K562 (cell line): Measurements from ENCODE around the gene MYL12B. TPM values are rescaled to one million over a fixed set of nuclear protein-coding genes. Genes with fewer than 3 reads are reported as not detected.

Experiments
- CREBBP ChIP-seq: IDR thresholded peaks from one replicate; pipeline ENCODE4 v1.6.1; 2012; ENCODE audit warnings: low read depth, mild to moderate bottlenecking, control low read depth, inconsistent platforms, low read length
- EP400 ChIP-seq: fragments of 450-650 bp; IDR thresholded peaks from 2 replicates; pipeline ENCODE4 v1.6.1; 2017; ENCODE audit warnings: antibody characterized with exemption, mild to moderate bottlenecking, moderate library complexity
- GABPB1 ChIP-seq: sonication (generic); formaldehyde crosslinking; IDR thresholded peaks from 2 replicates; pipeline ENCODE4 v1.8.0; 2022; ENCODE audit warnings: mild to moderate bottlenecking, missing genetic modification reagents
- KAT8 ChIP-seq: fragments of 450-650 bp; IDR thresholded peaks from 2 replicates; pipeline ENCODE4 v1.6.1; 2016; ENCODE audit warnings: low read depth, mild to moderate bottlenecking
- KDM4B ChIP-seq, 2 experiments: fragments of 450-650 bp in 1 of 2; sonication (generic) in 1 of 2; IDR thresholded peaks; 2 replicates each; pipeline ENCODE4 v1.6.1; 2016 to 2017; ENCODE audit warnings: borderline replicate concordance in 2 of 2, antibody characterized with exemption in 1 of 2, low read depth in 1 of 2, mild to moderate bottlenecking in 1 of 2
- LARP7 ChIP-seq: fragments of 450-650 bp; IDR thresholded peaks from 2 replicates; pipeline ENCODE4 v1.6.1; 2016
- MAFK ChIP-seq: IDR thresholded peaks from 2 replicates; pipeline ENCODE4 v1.6.1; 2011; ENCODE audit warnings: low read length, improper control_type of control experiment
- NKRF ChIP-seq: fragments of 450-650 bp; IDR thresholded peaks from 2 replicates; pipeline ENCODE4 v1.6.1; 2016; ENCODE audit warnings: borderline replicate concordance
- SNRNP70 ChIP-seq: fragments of 200-400 bp; formaldehyde crosslinking; optimal IDR thresholded peaks from 2 replicates; pipeline ENCODE3; 2017; ENCODE audit warnings: low read depth, low read length
- SP1 ChIP-seq: sonication (generic); formaldehyde crosslinking; IDR thresholded peaks from 2 replicates; pipeline ENCODE4 v1.8.1; 2022; ENCODE audit warnings: mild to moderate bottlenecking, missing genetic modification reagents
- TBP ChIP-seq: optimal IDR thresholded peaks from 2 replicates; pipeline ENCODE3; 2011; ENCODE audit warnings: low read depth, low read length, improper control_type of control experiment
- ZFP91 ChIP-seq: sonication (generic); formaldehyde crosslinking; IDR thresholded peaks from 2 replicates; pipeline ENCODE4 v1.8.0; 2022; ENCODE audit warnings: mild to moderate bottlenecking, missing genetic modification reagents
- ZNF197 ChIP-seq: fragments of 200-800 bp; sonication (Bioruptor generic); IDR thresholded peaks from 2 replicates; pipeline ENCODE4 v1.6.1; 2016; ENCODE audit warnings: low read depth, missing genetic modification characterization, missing compliant biosample characterization
- ZNF449 ChIP-seq: fragments of 250-450 bp; sonication (Bioruptor Pico); IDR thresholded peaks from 2 replicates; pipeline ENCODE4 v1.8.0; 2022; ENCODE audit warnings: moderate library complexity, mild to moderate bottlenecking, inconsistent platforms
- polyA plus RNA-seq, 8 experiments: library from polyadenylated mRNA; depleted of rRNA in 4 of 8; stranded (reverse) in 5 of 8; unstranded in 3 of 8; fragments of >200 nt; fragmentation: Nextera tagmentation in 2 of 8; fragmentation: Illumina TruSeq in 1 of 8; extraction: Ambion mirVana in 2 of 8; extraction: Trizol in 1 of 8; gene quantifications; 2 replicates each; pipeline versions ENCODE4 v1.2.1 to v1.2.3, GENCODE V29; 2011 to 2014; ENCODE audit warnings: inconsistent platforms in 1 of 8, missing spikeins in 1 of 8
- total RNA-seq, 7 experiments: library from RNA; depleted of rRNA in 6 of 7; stranded (reverse); fragments of >200 nt in 6 of 7; fragmentation: Illumina TruSeq in 2 of 7; extraction: Trizol in 2 of 7; gene quantifications; 2 replicates each; pipeline versions ENCODE4 v1.2.1 to v1.2.3, GENCODE V29; 2011 to 2021; ENCODE audit warnings: low replicate concordance in 1 of 7
- TF ChIP-seq, protein P1 (sequence below): fragments of 250-450 bp; sonication (Bioruptor Pico); IDR thresholded peaks from 2 replicates; pipeline ENCODE4 v1.6.1; 2021; ENCODE audit warnings: mild to moderate bottlenecking
- TF ChIP-seq, protein P2 (sequence below): fragments of 250-450 bp; sonication (Bioruptor Pico); IDR thresholded peaks from 2 replicates; pipeline ENCODE4 v1.8.0; 2022; ENCODE audit warnings: inconsistent platforms, mild to moderate bottlenecking, moderate library complexity, borderline replicate concordance
- TF ChIP-seq, protein P3 (sequence below), 3 experiments: fragments of 200-800 bp in 1 of 3; sonication (Bioruptor generic) in 1 of 3; sonication (generic) in 1 of 3; formaldehyde crosslinking in 1 of 3; IDR thresholded peaks; 2 replicates each; pipeline versions ENCODE4 v1.6.1 to v1.8.0; 2016 to 2022; ENCODE audit warnings: mild to moderate bottlenecking in 2 of 3, missing compliant biosample characterization in 2 of 3, missing genetic modification characterization in 2 of 3, missing genetic modification reagents in 1 of 3

MYL12B gene
- total and polyA plus RNA-seq, 9 of the 15 experiments (the other 6 are each of a cell fraction or from before 2014, with no cell fraction given) = 220 to 995 (median 463) TPM

DNA sequence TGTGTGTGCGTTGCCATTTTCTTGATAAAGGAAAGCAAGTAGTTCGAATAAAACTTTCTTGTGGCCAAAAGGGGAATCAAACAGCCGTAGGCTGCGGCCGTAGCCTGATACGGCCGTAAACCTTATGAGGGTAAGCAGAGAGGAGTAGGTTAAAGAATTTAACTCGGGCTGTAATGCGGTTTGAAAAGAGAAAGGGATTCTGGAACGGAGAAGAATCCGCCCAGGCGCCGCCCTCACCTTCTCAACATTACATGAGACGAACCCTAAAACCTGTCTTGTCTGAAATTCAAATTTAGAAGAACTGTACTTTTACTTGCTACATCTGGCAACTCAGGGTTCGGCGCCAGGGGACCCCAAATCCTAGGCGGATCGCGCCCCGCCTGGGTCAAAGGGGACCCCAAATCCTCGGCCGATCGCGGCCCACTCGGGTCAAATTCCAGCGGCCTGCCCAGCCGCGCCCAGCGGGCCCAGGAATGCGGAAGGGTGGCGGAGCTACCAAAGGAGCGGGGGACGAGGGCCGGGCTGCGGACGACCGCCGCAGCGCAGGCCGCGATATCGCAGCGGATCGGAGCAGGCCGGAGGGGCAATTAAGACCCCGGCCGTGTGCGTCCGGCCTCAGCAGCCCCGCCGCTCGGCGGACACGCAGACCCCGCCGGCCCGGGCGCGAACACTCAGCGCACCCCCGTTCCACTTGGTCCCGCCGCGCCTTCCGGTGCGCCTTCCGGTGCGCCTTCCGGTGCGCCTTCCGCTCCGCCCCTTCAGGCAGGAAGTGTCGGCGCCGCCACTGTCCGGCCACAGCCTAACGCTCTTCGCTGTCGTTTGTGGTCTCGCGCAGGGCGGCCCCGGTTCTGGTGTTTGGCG lies at the start of gene MYL12B (continued):
- TF ChIP-seq ZFP91 = 0 out of 2 replicates have a peak, but pooled peaks have one; percentile 26
- TF ChIP-seq TBP = peak; percentile 81
- TF ChIP-seq, protein P1, sequence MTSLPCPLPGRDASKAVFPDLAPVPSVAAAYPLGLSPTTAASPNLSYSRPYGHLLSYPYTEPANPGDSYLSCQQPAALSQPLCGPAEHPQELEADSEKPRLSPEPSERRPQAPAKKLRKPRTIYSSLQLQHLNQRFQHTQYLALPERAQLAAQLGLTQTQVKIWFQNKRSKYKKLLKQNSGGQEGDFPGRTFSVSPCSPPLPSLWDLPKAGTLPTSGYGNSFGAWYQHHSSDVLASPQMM (CRISPR knock-in tag) = no peak
- TF ChIP-seq MAFK = no peak
- no peak for TF ChIP-seq ZNF449
- no peak for TF ChIP-seq ZNF197 (CRISPR knock-in tag)
- TF ChIP-seq KDM4B (IDR thresholded peaks at IDR 0.05; ENCODE audit: borderline replicate concordance in 2 of 2, low read depth in 1 of 2) = peak in 1 of 2 experiments; percentile 91; a peak in 2 of 4 replicates
- TF ChIP-seq KAT8 = no peak
- no peak; the same call in 1 of the 2 replicates for TF ChIP-seq LARP7
- TF ChIP-seq, protein P2, sequence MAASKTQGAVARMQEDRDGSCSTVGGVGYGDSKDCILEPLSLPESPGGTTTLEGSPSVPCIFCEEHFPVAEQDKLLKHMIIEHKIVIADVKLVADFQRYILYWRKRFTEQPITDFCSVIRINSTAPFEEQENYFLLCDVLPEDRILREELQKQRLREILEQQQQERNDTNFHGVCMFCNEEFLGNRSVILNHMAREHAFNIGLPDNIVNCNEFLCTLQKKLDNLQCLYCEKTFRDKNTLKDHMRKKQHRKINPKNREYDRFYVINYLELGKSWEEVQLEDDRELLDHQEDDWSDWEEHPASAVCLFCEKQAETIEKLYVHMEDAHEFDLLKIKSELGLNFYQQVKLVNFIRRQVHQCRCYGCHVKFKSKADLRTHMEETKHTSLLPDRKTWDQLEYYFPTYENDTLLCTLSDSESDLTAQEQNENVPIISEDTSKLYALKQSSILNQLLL = no peak
- TF ChIP-seq EP400 = peak; percentile 93
- peak; percentile 93 for TF ChIP-seq GABPB1 (CRISPR knock-in tag)
- TF ChIP-seq SNRNP70 = no peak
- TF ChIP-seq CREBBP = no peak
- peak; percentile 94 for TF ChIP-seq SP1
- peak; percentile 83 for TF ChIP-seq NKRF
- TF ChIP-seq, protein P3, sequence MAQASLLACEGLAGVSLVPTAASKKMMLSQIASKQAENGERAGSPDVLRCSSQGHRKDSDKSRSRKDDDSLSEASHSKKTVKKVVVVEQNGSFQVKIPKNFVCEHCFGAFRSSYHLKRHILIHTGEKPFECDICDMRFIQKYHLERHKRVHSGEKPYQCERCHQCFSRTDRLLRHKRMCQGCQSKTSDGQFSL (CRISPR knock-in tag; IDR thresholded peaks at IDR 0.05) = no peak
- TF ChIP-seq, protein P3 (tag; IDR thresholded peaks at IDR 0.05) = no peak
